Activated CD4-positive, alpha-beta memory T cell treated with anti-CD3 and anti-CD28 coated beads, Interleukin-2, amount 10 ng/mL, durations not matched to agents 7 days and 5 days (primary cell): ENCODE results near the gene GFOD2. TPM values are rescaled to one million over a fixed set of nuclear protein-coding genes. Genes with fewer than 3 reads are reported as not detected.

Experiments
- CTCF ChIA-PET: fragments of 350-600 bp; sonication (Branson Sonifier 250); formaldehyde crosslinking; loops from one replicate; lab custom pipeline; 2021; ENCODE audit warnings: antibody characterized with exemption, inconsistent platforms; lab: Charles Lee
- POLR2A ChIA-PET: fragments of 350-600 bp; sonication (Branson Sonifier 250); formaldehyde crosslinking; loops from one replicate; lab custom pipeline; 2021; ENCODE audit warnings: antibody characterized with exemption; lab: Charles Lee
- DNase-seq: peaks from one replicate; pipeline ENCODE4 v3.0.0-alpha.2; 2020
- H3K27ac Mint-ChIP-seq: one replicate; pipeline ENCODE4 v1.8.0; 2021; ENCODE audit warnings: mild to moderate bottlenecking, mixed read lengths
- H3K27me3 Mint-ChIP-seq: one replicate; pipeline ENCODE4 v1.8.0; 2021; ENCODE audit warnings: mixed read lengths
- H3K36me3 Mint-ChIP-seq: one replicate; pipeline ENCODE4 v1.8.0; 2021; ENCODE audit warnings: low read depth, mixed read lengths
- H3K4me1 Mint-ChIP-seq: one replicate; pipeline ENCODE4 v1.8.0; 2021; ENCODE audit warnings: mixed read lengths
- H3K4me3 Mint-ChIP-seq: one replicate; pipeline ENCODE4 v1.8.0; 2021; ENCODE audit warnings: mild to moderate bottlenecking, mixed read lengths
- H3K9me3 Mint-ChIP-seq: one replicate; pipeline ENCODE4 v1.8.0; 2021; ENCODE audit warnings: mixed read lengths
- total RNA-seq, 2 experiments: library from RNA; stranded (reverse); gene quantifications; one replicate each; pipeline ENCODE4 v1.2.3, GENCODE V29; 2021

The GFOD2 gene
- total RNA-seq, result 10 to 100 TPM; 13.0 to 14.9 TPM

DNA sequence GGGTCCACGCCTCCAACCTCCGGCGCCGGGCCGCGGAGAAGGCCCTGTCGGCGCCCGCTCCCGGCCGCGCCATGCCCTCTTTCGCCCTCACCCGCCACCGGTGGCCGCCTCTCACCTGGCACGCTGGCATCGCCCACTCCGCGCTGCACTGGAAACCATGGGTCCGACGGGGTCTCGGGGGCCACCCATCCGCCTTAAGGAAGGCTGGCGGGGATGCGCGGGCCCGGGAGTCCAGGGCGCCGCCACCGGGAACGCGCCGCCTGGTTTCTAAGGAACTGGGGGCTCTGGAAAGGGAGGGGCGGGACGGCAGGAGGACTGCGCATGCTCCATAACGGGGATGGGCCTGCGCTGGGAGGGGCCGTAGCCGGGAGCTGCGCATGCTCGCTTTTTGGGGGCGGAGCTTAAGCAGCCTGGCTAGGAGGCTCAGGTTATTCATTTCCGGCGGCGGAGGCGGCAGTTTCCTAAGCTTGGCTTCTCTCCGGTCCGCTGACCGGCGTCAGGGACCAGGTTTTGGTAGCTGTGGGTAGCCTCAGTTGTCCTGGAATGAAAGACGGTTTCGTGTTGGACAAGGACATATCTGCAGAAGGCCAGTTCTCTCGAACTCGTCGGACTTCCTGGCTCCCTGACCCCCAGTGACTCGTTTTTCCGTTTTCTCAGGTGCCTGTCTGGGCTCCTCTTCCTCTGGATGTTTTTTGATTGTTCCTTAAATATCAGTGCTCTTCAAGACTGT, at the start of gene GFOD2:
Gene GFOD2, minus strand, starts transcription at position 269 of the 730 bp plus-strand sequence. CDS start 33,601 bp downstream, outside the sequence.
- Mint-ChIP-seq H3K4me3 (peak within 1 kb of the TSS; percentile 98), H3K27ac (peak within 1 kb of the TSS; percentile 96), H3K9me3 (no peaks in the 10 kb centered on the region), H3K27me3 (no peaks in the 10 kb centered on the region), H3K36me3 (peaks cover 9% of the 10 kb centered on the region), H3K4me1 (peaks cover 44% of the 10 kb centered on the region)
- ChIA-PET CTCF (interaction anchor here (0.6 to 2.5 kb wide), 19 partner anchors 15 to 238 kb away, joined by 3 to 17 read pairs (median 5); partner anchors contain the start of genes ATP6V0D1, RANBP10 and TSNAXIP1), POLR2A (interaction anchor here (0.6 to 2.3 kb wide), 32 partner anchors 10 to 351 kb away, joined by 3 to 17 read pairs (median 4); partner anchors contain the start of genes ACD, C16orf86, CARMIL2 and CTCF)
- DNase-seq, result peak; percentile 98

- DNase-seq, result no peak
- H3K4me1 Mint-ChIP-seq, result no peaks in the 10 kb centered on the region
- H3K9me3 Mint-ChIP-seq, result no peaks in the 10 kb centered on the region
- ChIA-PET CTCF (interaction anchor here (0.8 kb wide), 1 partner anchor 48 kb away, joined by 3 read pairs; no protein-coding TSS in a partner anchor), POLR2A (no interaction called here)
- H3K36me3 Mint-ChIP-seq, result peaks cover 30% of the 10 kb centered on the region
- H3K27me3 Mint-ChIP-seq, result no peaks in the 10 kb centered on the region
- H3K27ac Mint-ChIP-seq, result no peak overlapping the region
- H3K4me3 Mint-ChIP-seq, result no peak overlapping the region
Measured at GRCh38 chr16:67767953-67768352, 48.8 kb upstream of the GFOD2 start.

DNA sequence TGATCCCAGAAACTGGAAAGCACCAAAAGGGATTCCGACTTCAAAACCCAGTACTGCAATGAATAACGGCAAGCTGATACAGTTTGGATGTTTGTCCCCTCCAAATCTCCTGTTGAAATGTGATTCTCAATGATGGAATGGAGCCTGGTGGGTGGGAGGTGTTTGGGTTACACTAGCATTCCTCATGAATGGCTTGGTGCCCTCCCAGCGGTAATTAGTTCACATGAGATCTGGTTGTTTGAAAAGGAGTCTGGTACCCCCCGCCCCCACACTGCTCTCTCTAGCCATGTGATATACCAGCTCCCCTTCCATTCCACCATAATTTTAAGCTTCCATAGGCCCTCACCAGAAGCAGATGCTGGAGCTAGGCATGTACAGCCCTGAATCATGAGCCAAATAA, 47.2 kb upstream of the GFOD2 start:
- peaks cover 7% of the 10 kb centered on the region for H3K4me1 Mint-ChIP-seq
- CTCF ChIA-PET, result no interaction called here
- no peaks in the 10 kb centered on the region for H3K27me3 Mint-ChIP-seq
- H3K9me3 Mint-ChIP-seq, result no peaks in the 10 kb centered on the region
- H3K4me3 Mint-ChIP-seq, result no peak overlapping the region
- POLR2A ChIA-PET, result interaction anchor here (1.8 kb wide), 1 partner anchor 14 kb away, joined by 5 read pairs; no protein-coding TSS in a partner anchor
- peaks cover 19% of the 10 kb centered on the region for H3K36me3 Mint-ChIP-seq
- no peak overlapping the region for H3K27ac Mint-ChIP-seq
- no peak for DNase-seq

DNA sequence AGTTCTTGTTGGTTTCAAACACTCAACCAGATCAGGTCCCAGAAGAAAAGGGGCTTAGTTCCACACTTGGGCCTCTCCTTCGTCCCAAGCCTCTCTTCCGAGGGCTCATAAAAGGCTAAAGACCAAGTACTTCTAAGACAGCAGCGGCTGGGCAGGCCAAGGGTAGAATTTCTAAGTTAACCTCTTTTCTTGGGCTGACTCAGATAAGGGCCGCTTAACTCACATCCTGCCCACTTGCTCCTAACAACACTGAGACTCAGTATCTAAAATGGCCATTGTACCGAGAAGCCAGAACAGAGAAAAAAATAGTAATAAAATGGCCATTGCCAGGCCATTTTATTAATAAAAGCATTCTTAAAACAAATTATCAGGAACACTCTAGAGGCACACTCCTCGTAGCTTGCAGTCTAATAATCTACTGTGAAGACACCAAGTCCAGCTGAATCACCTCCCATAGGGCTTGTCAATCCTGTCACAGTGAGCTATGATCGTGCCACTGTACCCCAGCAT, 45.1 kb upstream of the GFOD2 start:
- CTCF ChIA-PET, result no interaction called here
- H3K27me3 Mint-ChIP-seq, result no peaks in the 10 kb centered on the region

DNA sequence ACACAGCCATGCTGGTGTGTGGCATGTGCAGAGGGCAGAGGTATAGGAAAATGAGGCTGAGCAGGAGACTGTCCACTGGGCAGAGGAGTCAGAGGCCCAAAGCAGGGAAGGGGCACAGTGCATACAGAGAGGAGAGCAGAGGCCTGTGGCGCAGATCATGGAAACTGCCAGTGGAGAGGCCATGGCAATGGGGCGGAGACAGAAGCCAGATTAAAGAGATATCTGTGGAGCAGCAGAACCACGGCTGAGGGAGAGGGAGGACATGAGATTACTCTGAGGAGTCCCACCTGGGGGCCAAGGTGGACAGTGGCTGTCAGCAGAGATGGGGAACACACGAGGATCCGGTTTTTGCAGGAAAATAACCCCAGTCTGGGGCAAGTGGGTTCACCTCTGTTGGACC, 44.0 kb upstream of the GFOD2 start:
- no peak overlapping the region for H3K27ac Mint-ChIP-seq
- ChIA-PET POLR2A (no interaction called here), CTCF (interaction anchor here (1.0 kb wide), 1 partner anchor 53 kb away, joined by 3 read pairs; no protein-coding TSS in a partner anchor)

More for the DNA sequence above, 45.1 kb upstream of the GFOD2 start:
- peaks cover 10% of the 10 kb centered on the region for H3K36me3 Mint-ChIP-seq
- no peaks in the 10 kb centered on the region for H3K9me3 Mint-ChIP-seq
- peaks cover 23% of the 10 kb centered on the region for H3K4me1 Mint-ChIP-seq
- H3K27ac Mint-ChIP-seq, result no peak overlapping the region
- no peak for DNase-seq
- H3K4me3 Mint-ChIP-seq, result no peak overlapping the region
- POLR2A ChIA-PET, result no interaction called here

GRCh38 chr16:67762385-67762784, 43.3 kb upstream of the GFOD2 start:
- Mint-ChIP-seq H3K9me3 (no peaks in the 10 kb centered on the region), H3K27ac (no peak overlapping the region), H3K4me1 (peaks cover 23% of the 10 kb centered on the region), H3K27me3 (no peaks in the 10 kb centered on the region), H3K4me3 (no peak overlapping the region), H3K36me3 (peaks cover 10% of the 10 kb centered on the region)
- POLR2A ChIA-PET, result no interaction called here
- no peak for DNase-seq
- CTCF ChIA-PET, result interaction anchor here (0.6 to 1.0 kb wide), 2 partner anchors 54 to 246 kb away, joined by 3 to 4 read pairs; no protein-coding TSS in a partner anchor

More for the DNA sequence above, 44.0 kb upstream of the GFOD2 start:
- Mint-ChIP-seq H3K27me3 (no peaks in the 10 kb centered on the region), H3K4me1 (peaks cover 23% of the 10 kb centered on the region), H3K36me3 (peaks cover 10% of the 10 kb centered on the region), H3K4me3 (no peak overlapping the region), H3K9me3 (no peaks in the 10 kb centered on the region)
- DNase-seq, result no peak

DNA sequence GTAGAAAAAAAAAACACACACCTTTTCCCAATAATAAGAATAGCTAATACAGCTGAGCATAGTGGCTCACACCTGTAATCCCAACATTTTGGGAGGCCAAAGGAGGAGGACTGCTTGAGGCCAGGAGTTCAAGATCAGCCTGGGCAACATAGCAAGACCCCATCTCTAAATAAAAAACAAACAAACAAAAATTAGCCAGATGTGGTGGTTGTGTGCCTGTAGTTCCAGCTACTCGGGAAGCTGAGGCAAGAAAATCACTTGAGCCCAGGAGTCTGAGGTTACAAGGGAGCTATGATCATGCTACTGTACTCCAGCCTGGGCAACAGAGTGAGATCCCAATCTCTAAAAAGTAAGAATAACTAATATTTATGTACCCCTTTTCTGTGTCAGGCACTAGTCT, 42.8 kb upstream of the GFOD2 start:
- CTCF ChIA-PET, result interaction anchor here (1.8 kb wide), 1 partner anchor 281 kb away, joined by 4 read pairs; the partner anchor contains the start of gene ATP6V0D1
- no peaks in the 10 kb centered on the region for H3K9me3 Mint-ChIP-seq
- H3K4me1 Mint-ChIP-seq, result peaks cover 23% of the 10 kb centered on the region
- no peak overlapping the region for H3K27ac Mint-ChIP-seq
- peaks cover 10% of the 10 kb centered on the region for H3K36me3 Mint-ChIP-seq
- no peak for DNase-seq
- no peak overlapping the region for H3K4me3 Mint-ChIP-seq
- POLR2A ChIA-PET, result interaction anchor here (1.2 kb wide), 1 partner anchor 43 kb away, joined by 3 read pairs; the partner anchor contains the start of gene GFOD2
- no peaks in the 10 kb centered on the region for H3K27me3 Mint-ChIP-seq

GRCh38 chr16:67760956-67761230, 41.8 kb upstream of the GFOD2 start:
- H3K9me3 Mint-ChIP-seq, result no peaks in the 10 kb centered on the region

GRCh38 chr16:67760206-67760955, 41.3 kb upstream of the GFOD2 start:
- Mint-ChIP-seq H3K4me1 (peaks cover 23% of the 10 kb centered on the region), H3K36me3 (peaks cover 3% of the 10 kb centered on the region), H3K27ac (peak overlapping the region; percentile 54), H3K9me3 (no peaks in the 10 kb centered on the region), H3K4me3 (no peak overlapping the region), H3K27me3 (no peaks in the 10 kb centered on the region)
- ChIA-PET POLR2A (interaction anchor here (1.0 to 1.2 kb wide), 3 partner anchors 41 to 69 kb away, joined by 3 to 4 read pairs (median 3); partner anchors contain the start of gene GFOD2), CTCF (interaction anchor here (1.3 to 1.8 kb wide), 2 partner anchors 56 to 279 kb away, joined by 3 to 4 read pairs; partner anchors contain the start of gene ATP6V0D1)
- DNase-seq, result no peak

More at GRCh38 chr16:67760956-67761230, 41.8 kb upstream of the GFOD2 start:
- peaks cover 5% of the 10 kb centered on the region for H3K36me3 Mint-ChIP-seq
- DNase-seq, result no peak
- H3K27ac Mint-ChIP-seq, result peak overlapping the region; percentile 54
- ChIA-PET CTCF (interaction anchor here (1.8 kb wide), 1 partner anchor 280 kb away, joined by 4 read pairs; the partner anchor contains the start of gene ATP6V0D1), POLR2A (interaction anchor here (1.0 to 1.2 kb wide), 3 partner anchors 41 to 69 kb away, joined by 3 to 4 read pairs (median 3); partner anchors contain the start of gene GFOD2)
- H3K4me3 Mint-ChIP-seq, result no peak overlapping the region
- H3K4me1 Mint-ChIP-seq, result peaks cover 23% of the 10 kb centered on the region
- no peaks in the 10 kb centered on the region for H3K27me3 Mint-ChIP-seq

GRCh38 chr16:67758966-67759365, 39.9 kb upstream of the GFOD2 start:
- ChIA-PET CTCF (interaction anchor here (1.4 kb wide), 1 partner anchor 58 kb away, joined by 5 read pairs; no protein-coding TSS in a partner anchor), POLR2A (interaction anchor here (1.2 kb wide), 1 partner anchor 40 kb away, joined by 3 read pairs; the partner anchor contains the start of gene GFOD2)
- Mint-ChIP-seq H3K27me3 (no peaks in the 10 kb centered on the region), H3K4me1 (peaks cover 23% of the 10 kb centered on the region), H3K9me3 (no peaks in the 10 kb centered on the region), H3K27ac (no peak overlapping the region), H3K36me3 (peaks cover 3% of the 10 kb centered on the region), H3K4me3 (no peak overlapping the region)
- DNase-seq, result no peak

DNA sequence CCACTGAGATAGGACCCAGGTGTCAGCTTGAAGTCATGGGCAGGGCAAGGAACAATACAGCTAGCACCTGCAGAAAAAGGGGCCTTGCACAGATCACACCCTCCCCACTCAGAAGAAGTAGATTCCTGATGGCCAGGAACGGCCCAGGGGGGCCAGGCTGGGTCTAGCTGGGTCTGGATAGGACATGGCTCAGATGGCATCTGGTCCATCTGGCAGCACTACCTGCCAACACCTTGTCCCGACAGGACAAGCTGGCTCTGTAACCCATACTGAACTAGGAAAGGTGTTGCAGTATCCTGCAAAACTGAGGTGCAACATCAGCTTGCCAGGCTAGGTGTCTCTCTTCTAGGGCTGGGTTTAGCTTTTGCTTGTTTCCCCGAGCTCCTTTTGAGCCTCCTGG, 38.9 kb upstream of the GFOD2 start:
- CTCF ChIA-PET, result interaction anchor here (1.4 kb wide), 1 partner anchor 59 kb away, joined by 5 read pairs; no protein-coding TSS in a partner anchor

GRCh38 chr16:67752641-67753040, 33.5 kb upstream of the GFOD2 start:
- POLR2A ChIA-PET, result no interaction called here
- no peak overlapping the region for H3K27ac Mint-ChIP-seq
- H3K27me3 Mint-ChIP-seq, result no peaks in the 10 kb centered on the region
- no peak for DNase-seq
- H3K36me3 Mint-ChIP-seq, result peaks cover 3% of the 10 kb centered on the region
- no peaks in the 10 kb centered on the region for H3K9me3 Mint-ChIP-seq
- H3K4me3 Mint-ChIP-seq, result no peak overlapping the region
- H3K4me1 Mint-ChIP-seq, result no peaks in the 10 kb centered on the region
- CTCF ChIA-PET, result interaction anchor here (1.3 to 1.6 kb wide), 2 partner anchors 33 to 54 kb away, joined by 3 to 4 read pairs; partner anchors contain the start of genes GFOD2, RANBP10 and TSNAXIP1

More for the DNA sequence above, 38.9 kb upstream of the GFOD2 start:
- Mint-ChIP-seq H3K27ac (no peak overlapping the region), H3K4me1 (peaks cover 23% of the 10 kb centered on the region), H3K9me3 (no peaks in the 10 kb centered on the region), H3K27me3 (no peaks in the 10 kb centered on the region), H3K36me3 (peaks cover 7% of the 10 kb centered on the region), H3K4me3 (no peak overlapping the region)
- POLR2A ChIA-PET, result interaction anchor here (0.6 to 1.2 kb wide), 3 partner anchors 39 to 773 kb away, joined by 3 read pairs; partner anchors contain the start of gene GFOD2
- DNase-seq, result no peak
